Raji (cell line): Measurements from ENCODE around the gene MED15.

ENCODE experiments used
- POLR2A ChIP-seq: IDR thresholded peaks from 2 replicates; pipeline ENCODE4 v1.6.1; 2011; ENCODE audit warnings: low read depth, low read length, control low read depth; ENCODE audit not compliant: insufficient read depth

The MED15 gene

DNA sequence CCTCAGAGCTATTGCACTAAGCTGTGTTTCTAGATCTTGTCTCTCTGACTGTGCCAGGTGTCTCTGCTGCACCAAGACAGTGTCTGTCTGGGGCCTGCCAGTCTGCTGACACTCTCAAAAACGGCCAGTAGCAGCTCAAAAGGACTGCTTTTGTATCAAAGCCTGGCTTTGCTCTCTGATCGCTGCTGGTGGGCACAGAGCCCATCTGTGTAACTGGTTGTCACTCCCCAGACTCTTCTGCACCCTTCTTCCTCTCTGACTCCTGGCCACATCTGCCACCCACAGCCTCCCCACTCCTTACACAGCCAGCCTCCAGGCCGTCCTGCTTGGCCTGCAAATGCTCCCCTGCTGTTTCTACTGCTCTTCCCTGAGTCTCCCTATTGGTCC lies 26.5 kb downstream of the MED15 start:
- no peak for TF ChIP-seq POLR2A

DNA sequence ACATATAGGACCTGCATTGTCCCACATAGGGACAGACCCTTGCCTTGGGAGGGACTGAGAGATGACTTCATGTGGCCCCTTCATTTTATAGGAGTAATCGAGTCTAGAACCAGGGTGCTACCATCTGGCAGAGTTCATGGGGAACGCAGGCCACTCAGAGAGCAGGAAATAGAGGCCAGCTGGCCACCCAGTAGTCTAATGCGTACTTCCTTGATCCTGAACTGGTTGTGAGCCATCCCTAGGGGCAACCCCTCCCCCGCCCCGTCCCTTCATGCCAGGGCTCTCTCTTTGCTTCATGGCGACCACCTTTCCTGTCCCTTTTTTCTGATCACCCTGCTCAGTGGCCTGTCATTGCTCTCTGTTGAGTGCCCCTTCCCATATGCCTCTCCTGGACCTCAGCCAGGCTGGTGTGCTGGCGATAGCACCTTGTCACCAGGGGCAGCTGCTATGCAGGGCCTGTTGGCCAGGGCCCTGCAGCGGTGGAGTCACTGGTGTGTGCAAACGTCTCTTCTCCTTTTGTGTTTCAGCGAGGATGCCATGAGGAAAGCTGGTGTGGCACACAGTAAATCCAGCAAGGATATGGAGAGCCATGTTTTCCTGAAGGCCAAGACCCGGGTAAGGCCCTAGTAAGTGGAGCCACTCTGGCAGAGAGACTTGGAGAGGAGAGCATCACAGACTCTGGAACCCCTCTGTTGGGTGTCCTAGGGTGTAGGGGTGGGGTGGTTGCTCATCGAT lies 29.3 kb downstream of the MED15 start:
- no peak for TF ChIP-seq POLR2A

DNA sequence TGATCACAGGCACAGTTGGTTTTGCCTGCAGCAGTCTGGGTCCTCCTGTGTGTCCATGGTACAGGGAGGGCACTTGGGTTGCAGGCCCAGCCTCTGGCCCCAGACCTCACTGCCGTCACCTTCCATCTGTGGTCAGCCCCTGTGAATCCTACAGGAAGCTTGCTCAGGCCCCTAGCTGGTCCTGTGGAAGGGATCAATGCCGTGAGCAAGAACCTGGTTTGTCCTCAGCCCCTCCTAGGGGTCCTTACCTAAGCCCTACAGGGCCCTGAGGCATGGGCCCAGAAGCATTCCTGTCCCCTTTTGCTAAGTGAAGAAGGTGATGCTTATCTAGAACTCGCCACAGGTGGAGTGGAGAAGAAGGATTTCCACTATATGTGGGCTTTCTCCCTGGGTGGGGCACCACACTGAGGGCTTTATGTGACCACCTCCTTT lies 29.9 kb downstream of the MED15 start:
- no peak for TF ChIP-seq POLR2A

DNA sequence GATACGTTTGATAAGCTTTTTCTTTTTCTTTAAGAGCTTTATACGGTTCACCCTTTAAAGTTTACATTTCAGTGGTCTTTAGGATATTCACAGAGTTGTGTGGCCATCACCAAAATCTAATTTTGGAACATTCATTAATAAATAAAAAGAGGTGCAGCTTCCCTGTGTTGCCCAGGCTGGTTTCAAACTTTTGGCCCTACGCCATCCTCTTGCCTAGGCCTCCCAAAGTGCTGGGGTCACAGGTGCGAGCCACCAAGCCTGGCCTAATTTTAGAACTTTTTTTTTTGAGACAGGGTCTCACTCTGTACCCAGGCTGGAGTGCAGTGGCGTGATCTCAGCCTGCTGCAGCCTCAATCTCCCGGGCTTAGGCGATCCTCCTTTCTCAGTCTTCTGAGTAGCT lies 30.6 kb downstream of the MED15 start:
- TF ChIP-seq POLR2A, result no peak

DNA sequence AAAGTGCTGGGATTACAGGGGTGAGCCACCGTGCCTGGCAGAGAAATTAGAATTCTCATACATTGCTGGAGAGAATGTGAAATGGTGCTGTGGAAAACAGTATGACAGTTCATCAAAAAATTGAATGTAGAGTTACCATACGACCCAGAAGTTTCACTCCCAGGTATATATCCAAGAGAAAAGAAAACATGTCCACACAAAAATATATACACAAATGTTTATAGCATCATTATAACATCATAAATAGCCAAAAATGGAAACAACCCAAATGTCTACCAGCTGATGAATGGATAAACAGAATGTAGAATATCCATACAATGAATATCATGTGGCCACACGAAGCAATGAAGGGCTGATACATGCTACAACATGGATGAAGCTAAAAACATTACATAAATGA lies 34.6 kb downstream of the MED15 start:
- no peak for TF ChIP-seq POLR2A

DNA sequence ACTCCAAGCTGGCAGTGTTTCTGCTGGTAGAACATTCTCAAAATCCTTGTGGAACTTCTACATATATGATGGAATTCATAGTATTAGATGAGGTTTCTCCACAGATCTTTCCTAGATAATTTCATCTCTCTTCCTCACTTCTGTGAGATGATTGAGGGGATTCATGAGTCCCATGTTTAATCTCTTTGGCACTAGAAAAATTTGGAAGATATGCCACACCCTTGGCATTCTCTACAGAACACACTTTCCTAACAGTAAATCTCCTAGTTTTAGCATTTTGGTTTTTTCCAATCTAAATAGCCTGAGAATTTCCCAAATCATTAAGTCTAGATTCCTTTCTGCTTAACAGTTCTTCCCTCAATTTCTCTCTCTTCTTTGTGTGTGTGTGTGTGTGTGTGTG lies 35.3 kb downstream of the MED15 start:
- TF ChIP-seq POLR2A, result no peak

DNA sequence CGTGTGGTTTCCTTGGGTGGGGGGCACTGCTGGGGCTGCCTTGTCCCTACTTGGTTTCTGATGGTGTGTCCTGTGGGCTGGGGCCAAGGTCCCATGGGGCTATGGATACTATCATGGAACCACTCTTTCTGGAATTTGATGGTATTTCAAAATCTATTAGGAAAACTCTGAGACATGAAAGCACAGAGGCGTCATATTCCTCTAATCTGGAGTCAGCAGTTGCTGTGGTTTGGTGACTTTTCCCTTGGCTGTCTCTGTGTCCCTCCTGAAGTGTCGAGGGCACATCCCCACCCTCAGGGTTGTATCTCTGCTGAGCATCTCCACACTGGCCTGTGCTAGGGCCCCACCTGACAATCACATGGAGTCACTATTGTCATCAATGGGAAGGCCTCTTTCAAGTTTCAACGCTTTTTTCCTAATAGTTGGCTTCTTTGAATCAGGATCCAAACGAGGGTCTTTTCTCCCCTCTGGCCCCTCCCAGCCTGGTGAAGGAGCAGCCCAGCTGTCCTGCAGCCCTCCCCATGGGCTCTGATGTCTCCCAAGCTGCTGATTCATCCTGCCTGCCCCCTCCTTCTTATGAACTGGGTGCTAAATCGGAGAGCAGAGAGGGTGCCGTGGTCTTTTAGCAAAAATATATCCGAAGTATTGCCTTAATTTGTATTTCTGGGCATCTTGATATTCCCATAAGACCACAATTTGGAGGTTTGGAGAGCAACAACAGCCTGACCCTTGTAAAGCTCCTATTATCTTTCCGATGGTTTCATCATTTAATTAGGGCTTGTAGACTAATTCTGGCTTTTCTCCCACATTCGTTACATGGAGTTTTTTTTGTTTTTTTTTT lies 38.5 kb downstream of the MED15 start:
- no peak for TF ChIP-seq POLR2A

DNA sequence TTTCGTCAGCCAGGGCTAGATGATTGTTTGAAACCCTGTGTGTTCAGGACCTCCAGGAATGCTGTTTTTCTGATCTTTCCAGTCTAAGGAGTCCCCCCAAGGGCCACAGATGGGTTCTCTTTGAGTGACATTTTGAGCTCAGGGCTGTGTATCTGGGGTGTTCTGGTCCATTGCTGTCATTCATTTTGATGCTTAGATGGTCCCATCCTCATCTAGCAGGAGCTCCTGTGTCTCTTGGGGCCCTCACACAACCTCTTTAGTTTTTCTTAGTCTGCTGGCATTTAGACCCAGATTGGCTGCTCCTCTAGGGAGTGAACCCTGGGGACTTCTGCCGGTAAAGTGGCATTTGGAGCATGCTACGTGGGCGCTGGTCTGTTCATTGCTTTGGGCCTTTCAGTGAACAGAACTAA lies 39.1 kb downstream of the MED15 start:
- no peak for TF ChIP-seq POLR2A

DNA sequence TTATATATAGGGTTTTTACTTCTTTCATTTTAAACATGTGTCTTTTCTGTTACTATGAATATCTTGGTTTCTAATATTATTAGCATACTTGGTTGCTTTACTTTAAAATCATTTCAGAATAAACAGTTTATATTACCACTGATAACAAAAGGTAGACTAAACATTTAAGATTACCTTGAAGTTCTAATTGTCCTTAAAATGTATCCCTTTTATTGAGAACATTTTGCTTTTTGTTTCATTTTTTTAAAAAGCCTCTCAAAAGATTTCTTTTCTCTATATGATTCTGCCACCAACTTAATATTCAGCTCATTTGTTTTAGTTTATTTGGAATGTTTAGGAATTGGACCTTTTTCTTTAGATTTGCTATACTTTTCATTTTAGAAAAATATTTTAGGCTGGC lies 39.6 kb downstream of the MED15 start:
- TF ChIP-seq POLR2A, result no peak

DNA sequence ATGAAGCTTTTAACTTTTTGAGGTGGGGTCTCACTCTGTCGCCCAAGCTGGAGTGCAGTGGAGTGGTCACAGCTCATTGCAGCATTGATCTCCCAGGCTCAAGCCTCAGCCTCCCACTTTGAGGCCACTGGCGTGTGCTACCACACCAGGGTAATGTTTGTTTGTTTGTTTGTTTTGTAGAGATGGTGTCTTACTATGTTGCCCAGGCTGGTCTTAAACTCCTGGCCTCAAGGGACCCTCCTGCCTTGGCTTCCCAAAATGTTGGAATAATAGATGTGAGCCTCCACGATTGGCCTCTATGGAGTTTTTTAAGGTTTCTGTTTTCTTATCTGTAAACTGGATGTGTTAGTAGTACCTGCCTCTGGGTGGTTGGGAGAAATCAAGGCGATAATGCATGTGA lies 41.4 kb downstream of the MED15 start:
- no peak for TF ChIP-seq POLR2A

DNA sequence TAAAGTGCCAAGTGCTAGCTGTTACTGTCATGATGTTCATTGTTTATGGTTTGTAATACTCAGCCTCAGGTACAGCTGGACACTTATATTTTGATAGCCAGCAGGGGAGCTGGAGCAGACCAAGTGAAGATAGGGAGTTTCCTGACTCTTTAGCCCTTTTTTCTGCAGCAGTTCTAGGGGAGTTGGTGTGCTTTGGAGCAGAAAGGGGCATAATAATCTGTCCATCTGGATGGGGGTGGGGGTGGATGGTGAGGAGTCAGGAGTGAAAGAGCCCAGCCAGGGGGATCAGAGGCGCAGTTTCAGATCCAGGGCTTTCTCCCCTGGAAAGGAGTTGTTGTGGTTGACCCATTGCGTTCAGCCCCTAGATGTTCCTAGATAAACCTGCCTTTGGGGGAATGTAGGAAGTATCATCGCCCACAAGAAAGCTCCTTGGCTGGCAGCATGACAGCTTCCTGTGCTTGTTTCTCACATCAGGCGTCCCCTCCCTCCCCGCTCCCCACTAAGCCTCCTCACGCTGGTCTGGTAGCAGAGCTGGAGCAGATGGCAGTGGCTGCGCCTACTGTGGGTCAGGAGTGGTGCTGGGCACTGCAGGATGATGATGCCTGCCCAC lies 41.9 kb downstream of the MED15 start:
- no peak for TF ChIP-seq POLR2A

DNA sequence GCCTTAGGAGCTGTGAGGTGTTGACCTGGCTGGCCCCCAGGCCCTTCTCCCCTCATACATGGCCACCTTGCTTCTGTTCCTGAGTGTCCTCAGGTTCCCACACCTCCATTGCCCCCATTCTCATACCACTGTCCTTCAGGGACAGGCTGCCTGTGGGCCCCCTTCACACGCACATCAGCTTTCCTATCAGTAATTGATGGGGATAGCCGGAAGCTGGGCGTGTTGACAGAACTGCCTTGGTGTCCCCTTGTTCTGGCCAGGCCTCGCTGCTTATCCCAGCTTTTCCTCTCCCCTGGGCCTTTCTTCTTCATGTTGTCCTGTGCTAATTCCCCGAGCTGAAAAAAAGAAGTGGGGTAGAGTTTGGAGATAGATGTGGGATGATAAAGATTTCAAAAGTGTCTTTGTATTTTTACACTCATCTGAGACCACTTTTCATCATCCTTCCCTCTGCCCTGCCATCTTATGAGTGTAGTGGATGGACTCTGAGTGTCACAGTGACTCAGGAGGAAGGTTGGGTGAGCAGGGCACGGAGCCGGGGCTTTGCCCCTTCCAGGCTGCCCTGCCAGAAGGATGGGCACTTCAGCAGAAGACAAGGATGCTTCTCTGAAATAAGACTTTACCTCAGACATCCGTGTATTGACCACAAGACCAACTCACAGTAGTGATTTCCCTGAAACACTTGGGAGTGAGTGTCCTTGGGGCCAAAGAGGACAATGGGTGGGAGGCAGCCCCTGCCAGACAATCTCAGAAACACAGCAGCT lies 42.8 kb downstream of the MED15 start:
- TF ChIP-seq POLR2A, result no peak

DNA sequence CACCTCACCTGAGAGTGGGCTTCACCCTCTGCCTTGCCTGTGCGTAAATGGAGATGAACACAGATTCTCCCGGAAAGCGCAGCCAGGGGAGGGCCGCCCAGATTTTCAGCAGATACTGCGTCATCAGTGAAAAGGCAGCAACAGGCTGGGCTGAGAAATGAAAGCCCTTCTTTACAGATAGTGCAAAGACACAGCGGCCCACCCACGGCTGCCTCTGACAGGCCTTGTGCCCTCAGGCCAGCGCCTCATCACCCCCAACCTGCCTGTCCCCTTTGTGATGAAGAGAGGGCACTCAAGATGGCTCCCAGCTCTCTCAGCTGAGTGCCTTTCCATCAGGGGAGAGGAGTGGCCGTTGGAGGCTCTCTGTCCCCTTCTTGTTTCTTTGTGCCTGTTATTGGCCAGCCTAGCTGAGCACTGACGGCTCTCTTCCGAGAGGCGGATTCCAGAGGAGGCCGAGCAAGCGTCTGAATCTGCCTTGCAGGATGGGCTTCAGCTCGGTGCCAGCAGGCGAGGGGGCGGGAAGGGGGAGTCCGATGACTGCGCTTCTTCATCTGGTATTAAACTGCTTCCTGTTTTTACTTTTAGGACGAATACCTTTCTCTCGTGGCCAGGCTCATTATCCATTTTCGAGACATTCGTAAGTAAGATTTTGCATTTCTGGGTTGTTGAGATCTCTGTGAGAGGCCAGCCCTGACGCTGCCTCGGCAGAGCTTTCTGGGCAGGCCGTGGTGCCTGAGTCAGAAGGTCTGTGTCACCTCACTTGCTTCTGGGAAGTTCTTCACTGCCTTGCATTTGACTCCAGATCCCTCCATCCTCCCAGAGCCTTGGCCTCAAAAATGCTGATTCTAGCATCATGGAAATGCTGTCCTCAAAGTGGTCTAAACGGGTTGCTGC lies 43.7 kb downstream of the MED15 start:
- TF ChIP-seq POLR2A, result no peak

DNA sequence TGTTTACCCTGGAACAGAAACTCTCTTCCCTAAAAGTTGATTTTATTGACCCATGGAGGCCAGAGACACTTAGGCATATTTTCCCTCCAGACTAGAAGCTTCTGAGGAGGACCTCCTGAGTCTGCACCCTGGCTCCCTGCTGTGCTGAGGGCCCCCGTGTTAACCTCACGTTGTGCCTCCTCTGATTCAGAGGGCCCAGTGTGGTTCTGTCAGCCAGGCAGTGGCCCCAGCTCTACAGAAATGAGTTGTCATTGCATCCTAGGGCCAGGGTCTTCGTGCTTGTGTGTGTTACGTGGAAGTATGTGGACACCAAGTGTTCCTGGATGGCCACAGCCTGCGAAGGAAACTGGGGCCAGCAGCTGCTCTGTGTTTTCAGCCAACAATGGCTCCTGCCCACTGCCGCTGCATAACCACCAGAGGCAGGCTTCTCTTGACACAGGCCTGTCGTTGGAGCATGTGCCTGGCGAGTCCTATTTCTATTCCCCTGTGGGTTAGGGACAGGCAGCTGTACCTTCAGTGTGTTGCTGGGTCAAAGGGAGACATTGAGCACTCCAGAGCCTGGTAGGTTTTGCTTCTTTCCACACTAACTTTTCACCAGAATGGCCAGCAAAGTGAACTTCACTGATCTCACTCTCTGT lies 44.5 kb downstream of the MED15 start:
- TF ChIP-seq POLR2A, result no peak
